Mesodermal cell (in vitro differentiated cells): ENCODE data around the gene TRIM50.
"Not testable (repeated sequence)": the region's sequence is repeated elsewhere in the genome, so short reads cannot be mapped to it uniquely, and the experiment has no call there.

ENCODE experiments used
- H3K27ac ChIP-seq: 2 replicates; pipeline ENCODE4 v1.7.0; 2013; ENCODE audit warnings: mild to moderate bottlenecking, low read depth, low read length, moderate library complexity; ENCODE audit not compliant: severe bottlenecking
- H3K36me3 ChIP-seq: 2 replicates; pipeline ENCODE4 v1.7.1; 2013; ENCODE audit warnings: mild to moderate bottlenecking, low read length, moderate library complexity; ENCODE audit not compliant: control insufficient read depth, insufficient read depth
- H3K4me1 ChIP-seq: one replicate; pipeline ENCODE4 v1.7.1; 2013; ENCODE audit warnings: mild to moderate bottlenecking, low read length; ENCODE audit not compliant: insufficient read depth, control insufficient read depth, poor library complexity, severe bottlenecking
- H3K4me3 ChIP-seq: 2 replicates; pipeline ENCODE4 v1.7.0; 2013; ENCODE audit warnings: low read length, control low read depth, mild to moderate bottlenecking; ENCODE audit not compliant: insufficient read depth, poor library complexity, severe bottlenecking; ENCODE audit errors: extremely low read depth
- H3K9me3 ChIP-seq: 2 replicates; pipeline ENCODE4 v1.7.1; 2013; ENCODE audit warnings: mild to moderate bottlenecking, low read length, moderate library complexity; ENCODE audit not compliant: control insufficient read depth
- WGBS, 2 experiments: methylation state at CpG; one replicate each; pipeline ENCODE4 v1.1.5; 2013; ENCODE audit warnings: missing lambda C conversion rate in 2 of 2; ENCODE audit not compliant: insufficient coverage in 2 of 2; 5-methylcytosine and 5-hydroxymethylcytosine counted together

Gene TRIM50

DNA sequence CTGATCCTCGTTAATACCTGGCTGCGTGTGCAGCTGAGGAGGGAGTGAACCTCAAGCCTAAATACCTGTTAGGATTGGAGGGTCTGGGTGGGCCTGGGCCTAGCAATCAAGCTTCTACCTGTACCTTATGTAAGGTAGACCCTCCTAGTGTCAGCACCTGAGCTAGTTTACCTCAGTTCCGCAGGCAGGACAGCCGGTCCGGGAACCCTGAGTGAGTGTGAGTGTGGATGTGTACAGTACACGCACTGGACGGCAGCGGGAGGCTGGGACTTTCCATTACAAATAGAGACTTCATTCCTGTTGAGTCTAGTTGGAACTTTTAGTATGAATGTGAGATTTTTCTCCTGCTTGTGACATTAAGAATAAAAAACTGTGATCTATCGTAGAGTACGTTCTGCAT is 25.0 kb downstream of the TRIM50 start:
- H3K4me3 ChIP-seq: not testable (repeated sequence)
- 100% methylated on average over 1 of the region's 10 CpGs; no CpG with 5 or more reads in 1 of the 2 experiments for WGBS, 2 experiments

GRCh38 chr7:73301108-73301507 is 26.8 kb downstream of the TRIM50 start:
- no CpG with 5 or more reads among the region's 14 CpGs for whole genome bisulfite sequencing, 2 experiments
- H3K4me3 ChIP-seq, H3K27ac ChIP-seq, H3K4me1 ChIP-seq, H3K9me3 ChIP-seq: not testable (repeated sequence)
- peaks cover 19% of the 10 kb centered on the region for H3K36me3 ChIP-seq

More for the DNA sequence above, 25.0 kb downstream of the TRIM50 start:
- H3K9me3 ChIP-seq, H3K27ac ChIP-seq, H3K4me1 ChIP-seq: not testable (repeated sequence)
- peaks cover 31% of the 10 kb centered on the region for H3K36me3 ChIP-seq

DNA sequence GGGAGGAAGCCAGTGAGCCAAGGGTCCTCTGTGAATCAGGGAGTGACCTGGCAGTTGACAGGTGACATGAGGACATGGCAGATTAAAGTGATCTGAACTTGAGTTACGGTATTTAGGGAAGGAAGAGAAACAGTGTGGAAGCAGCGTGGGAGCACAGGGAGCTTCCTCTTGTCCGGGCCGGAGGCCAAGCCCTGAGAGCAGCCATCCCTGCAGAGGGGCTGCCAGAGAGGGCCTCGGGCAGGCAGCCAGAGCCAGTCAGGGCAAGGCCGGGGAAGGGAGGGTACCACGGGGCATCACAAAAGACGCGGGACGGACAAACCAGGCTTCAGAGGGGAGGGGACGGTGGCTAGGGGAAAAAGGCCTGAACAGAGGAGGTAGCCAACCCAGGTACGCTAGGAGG is 28.1 kb downstream of the TRIM50 start:
- H3K36me3 ChIP-seq: peaks cover 13% of the 10 kb centered on the region
- H3K27ac ChIP-seq, H3K9me3 ChIP-seq, H3K4me1 ChIP-seq, H3K4me3 ChIP-seq: not testable (repeated sequence)
- WGBS, 2 experiments: 87% methylated on average over 6 of the region's 12 CpGs; no CpG with 5 or more reads in 1 of the 2 experiments

DNA sequence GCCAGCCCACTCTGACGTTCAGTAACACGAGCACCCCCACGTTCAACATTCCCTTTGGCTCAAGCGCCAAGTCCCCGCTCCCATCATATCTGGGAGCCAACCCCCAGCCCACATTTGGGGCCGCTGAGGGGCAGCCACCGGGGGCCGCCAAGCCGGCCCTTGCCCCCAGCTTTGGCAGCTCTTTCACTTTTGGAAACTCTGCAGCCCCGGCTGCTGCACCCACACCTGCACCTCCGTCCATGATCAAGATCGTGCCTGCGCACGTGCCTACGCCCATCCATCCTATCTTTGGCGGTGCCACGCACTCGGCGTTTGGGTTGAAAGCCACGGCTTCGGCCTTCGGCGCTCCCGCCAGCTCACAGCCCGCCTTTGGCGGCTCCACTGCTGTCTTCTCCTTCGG is 30.2 kb downstream of the TRIM50 start:
- H3K9me3 ChIP-seq, H3K36me3 ChIP-seq, H3K27ac ChIP-seq, H3K4me3 ChIP-seq, H3K4me1 ChIP-seq: not testable (repeated sequence)
- 60% methylated on average over 2 of the region's 27 CpGs; no CpG with 5 or more reads in 1 of the 2 experiments for WGBS, 2 experiments

- not testable (repeated sequence) for H3K36me3 ChIP-seq, H3K27ac ChIP-seq, H3K4me3 ChIP-seq, H3K4me1 ChIP-seq, H3K9me3 ChIP-seq
- WGBS, 2 experiments: no CpG with 5 or more reads among the region's 13 CpGs
Observed at GRCh38 chr7:73297235-73297634, 30.6 kb downstream of the TRIM50 start.

- not testable (repeated sequence) for H3K4me1 ChIP-seq, H3K36me3 ChIP-seq, H3K4me3 ChIP-seq, H3K9me3 ChIP-seq, H3K27ac ChIP-seq
- no CpG with 5 or more reads among the region's 5 CpGs for WGBS, 2 experiments
Observed at GRCh38 chr7:73277210-73277609, 50.7 kb downstream of the TRIM50 start.

GRCh38 chr7:73267813-73268212 is 60.1 kb downstream of the TRIM50 start:
- no CpG with 5 or more reads among the region's 4 CpGs for WGBS, 2 experiments
- H3K27ac ChIP-seq, H3K36me3 ChIP-seq, H3K4me1 ChIP-seq, H3K9me3 ChIP-seq, H3K4me3 ChIP-seq: not testable (repeated sequence)

DNA sequence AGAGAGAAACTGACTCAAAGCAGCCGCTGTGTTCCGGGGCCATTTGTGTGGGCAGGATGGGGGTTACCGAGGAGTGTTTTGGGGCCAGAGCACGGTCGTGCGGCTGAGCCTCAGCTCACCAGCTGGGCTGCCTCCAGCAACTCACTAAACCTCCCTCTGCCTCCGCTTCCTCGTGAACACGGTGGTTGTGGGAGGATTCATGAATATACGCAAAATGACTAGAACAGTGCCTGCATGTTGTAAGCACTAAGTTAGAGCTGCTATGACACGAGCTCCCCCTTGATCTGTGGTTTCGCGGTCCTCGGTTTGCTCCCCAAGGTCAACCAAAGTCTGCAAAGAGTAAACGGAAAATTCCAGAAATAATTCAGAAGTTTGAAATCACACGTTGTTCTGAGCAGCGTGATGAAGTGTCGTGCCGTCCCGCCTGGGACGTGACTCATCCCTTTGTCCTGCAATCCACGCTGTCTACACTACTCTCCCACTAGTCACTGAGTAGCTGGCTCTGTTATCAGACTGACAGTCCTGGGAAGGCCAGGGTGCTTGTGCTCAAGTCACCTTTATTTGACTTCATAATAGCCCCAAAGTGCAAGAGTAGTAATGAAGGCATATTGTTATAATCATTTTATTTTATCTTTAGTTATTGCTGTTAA is 61.0 kb downstream of the TRIM50 start:
- H3K36me3 ChIP-seq, H3K4me1 ChIP-seq, H3K9me3 ChIP-seq, H3K4me3 ChIP-seq, H3K27ac ChIP-seq: not testable (repeated sequence)
- WGBS, 2 experiments: no CpG with 5 or more reads among the region's 22 CpGs
